NCI-H748 (cell line): ENCODE data around the gene ZP3.
"Not testable (repeated sequence)": the region's sequence is repeated elsewhere in the genome, so short reads cannot be mapped to it uniquely, and the experiment has no call there.

ENCODE experiments used
- DNase-seq: peaks from one replicate; lab custom pipeline; 2025; ENCODE audit not compliant: unreplicated experiment; lab: John Stamatoyannopoulos, UW

Gene ZP3

GRCh38 chr7:76480403-76481253, 55.9 kb downstream of the ZP3 start:
- not testable (repeated sequence) for DNase-seq

- DNase-seq = not testable (repeated sequence)
Measured at GRCh38 chr7:76482660-76483059, 57.9 kb downstream of the ZP3 start.

- DNase-seq = not testable (repeated sequence)
Measured at GRCh38 chr7:76483081-76483480, 58.3 kb downstream of the ZP3 start.

- not testable (repeated sequence) for DNase-seq
Measured at GRCh38 chr7:76484456-76484855, 59.7 kb downstream of the ZP3 start.

- DNase-seq = not testable (repeated sequence)
Measured at GRCh38 chr7:76485822-76486610, 61.3 kb downstream of the ZP3 start.

GRCh38 chr7:76486618-76487017, 61.9 kb downstream of the ZP3 start:
- DNase-seq = not testable (repeated sequence)

GRCh38 chr7:76487969-76488368, 63.2 kb downstream of the ZP3 start:
- DNase-seq = not testable (repeated sequence)
